RWPE1 (cell line): ENCODE data around the gene NKX1-2.
"Not testable (repeated sequence)": the region's sequence is repeated elsewhere in the genome, so short reads cannot be mapped to it uniquely, and the experiment has no call there.

Experiments used
- CTCF ChIA-PET: fragments of 350-600 bp; sonication (Branson Sonifier 250); formaldehyde crosslinking; extraction: SDS; loops from one replicate; lab custom pipeline; 2021; lab: Yijun Ruan, JAX
- POLR2A ChIA-PET: fragments of 400-600 bp; formaldehyde crosslinking; extraction: SDS; loops from one replicate; lab custom pipeline; 2020; ENCODE audit warnings: antibody characterized with exemption; ENCODE audit not compliant: low non-redundant PET; lab: Yijun Ruan, JAX
- DNase-seq: peaks from one replicate; pipeline ENCODE4 v3.0.0; 2012; ENCODE audit warnings: low spot score
- H3K27ac ChIP-seq: fragments of 450-650 bp; 2 replicates; pipeline ENCODE4 v1.5.1; 2017
- TF ChIP-seq, protein P1 (sequence below): fragments of 450-650 bp; conservative IDR thresholded peaks from 2 replicates; pipeline ENCODE4 v1.5.1; 2017; ENCODE audit warnings: low read depth, mild to moderate bottlenecking

Gene NKX1-2

DNA sequence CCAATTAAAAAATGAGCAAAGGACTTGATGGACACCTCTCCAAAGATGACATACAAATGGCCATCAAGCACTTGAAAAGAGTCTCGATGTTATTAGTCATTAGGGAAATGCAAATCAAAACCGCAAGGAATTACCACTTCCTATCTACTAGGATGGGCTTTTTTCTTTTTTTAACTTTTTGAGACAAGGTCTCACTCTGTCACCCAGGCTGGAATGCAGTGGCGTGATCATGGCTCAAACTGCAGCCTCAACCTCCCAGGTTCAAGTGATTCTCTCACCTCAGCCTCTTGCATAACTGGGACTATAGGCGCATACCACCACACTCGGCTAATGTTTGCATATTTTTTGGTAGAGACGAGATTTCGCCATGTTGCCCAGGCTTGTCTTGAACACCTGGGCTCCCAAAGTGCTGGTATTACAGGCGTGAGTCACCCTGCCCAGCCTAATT lies 13.6 kb downstream of the NKX1-2 start:
- DNase-seq, result peak; percentile 52
- H3K27ac ChIP-seq, result peak overlapping the region; percentile 88
- ChIA-PET POLR2A (no interaction called here), CTCF (no interaction called here)
- TF ChIP-seq, protein P1, sequence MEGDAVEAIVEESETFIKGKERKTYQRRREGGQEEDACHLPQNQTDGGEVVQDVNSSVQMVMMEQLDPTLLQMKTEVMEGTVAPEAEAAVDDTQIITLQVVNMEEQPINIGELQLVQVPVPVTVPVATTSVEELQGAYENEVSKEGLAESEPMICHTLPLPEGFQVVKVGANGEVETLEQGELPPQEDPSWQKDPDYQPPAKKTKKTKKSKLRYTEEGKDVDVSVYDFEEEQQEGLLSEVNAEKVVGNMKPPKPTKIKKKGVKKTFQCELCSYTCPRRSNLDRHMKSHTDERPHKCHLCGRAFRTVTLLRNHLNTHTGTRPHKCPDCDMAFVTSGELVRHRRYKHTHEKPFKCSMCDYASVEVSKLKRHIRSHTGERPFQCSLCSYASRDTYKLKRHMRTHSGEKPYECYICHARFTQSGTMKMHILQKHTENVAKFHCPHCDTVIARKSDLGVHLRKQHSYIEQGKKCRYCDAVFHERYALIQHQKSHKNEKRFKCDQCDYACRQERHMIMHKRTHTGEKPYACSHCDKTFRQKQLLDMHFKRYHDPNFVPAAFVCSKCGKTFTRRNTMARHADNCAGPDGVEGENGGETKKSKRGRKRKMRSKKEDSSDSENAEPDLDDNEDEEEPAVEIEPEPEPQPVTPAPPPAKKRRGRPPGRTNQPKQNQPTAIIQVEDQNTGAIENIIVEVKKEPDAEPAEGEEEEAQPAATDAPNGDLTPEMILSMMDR, result no peak

DNA sequence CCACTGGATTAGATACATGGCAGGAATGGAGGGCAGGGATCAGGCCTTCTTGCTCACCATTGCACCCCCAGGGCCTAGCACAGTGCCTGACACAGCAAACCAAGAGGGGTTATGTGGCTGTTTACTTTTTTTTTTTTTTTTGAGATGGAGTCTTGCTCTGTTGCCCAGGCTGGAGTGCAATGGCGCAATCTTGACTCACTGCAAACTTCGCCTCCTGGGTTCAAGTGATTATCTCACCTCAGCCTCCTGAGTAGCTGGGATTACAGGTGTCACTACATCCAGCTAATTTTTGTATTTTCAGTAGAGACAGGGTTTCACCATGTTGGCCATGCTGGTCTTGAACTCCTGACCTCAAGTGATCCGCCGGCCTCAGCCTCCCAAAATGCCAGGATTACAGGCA lies 14.2 kb downstream of the NKX1-2 start:
- H3K27ac ChIP-seq, result peak overlapping the region; percentile 88
- POLR2A ChIA-PET, DNase-seq, CTCF ChIA-PET: not testable (repeated sequence)

DNA sequence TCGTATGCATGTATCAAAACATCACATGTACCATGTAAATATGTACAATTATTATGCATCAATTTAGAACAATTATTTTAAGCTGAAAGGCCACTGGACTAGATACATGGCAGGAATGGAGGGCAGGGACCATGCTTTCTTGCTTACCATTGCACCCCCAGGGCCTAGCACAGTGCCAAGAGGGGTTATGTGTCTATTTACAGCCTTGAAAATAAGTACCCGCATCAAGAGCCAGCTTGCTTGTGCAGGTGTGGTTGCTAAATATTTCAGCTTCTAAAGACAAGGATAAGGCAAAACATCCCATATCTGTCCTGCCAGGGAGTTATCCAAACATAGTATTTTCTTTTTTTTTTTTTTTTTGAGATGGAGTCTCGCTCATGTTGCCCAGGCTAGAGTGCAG lies 16.4 kb downstream of the NKX1-2 start:
- peak overlapping the region; percentile 46; the same call in 1 of the 2 replicates for H3K27ac ChIP-seq
- POLR2A ChIA-PET, result no interaction called here
- CTCF ChIA-PET, result interaction anchor here (0.6 kb wide), 2 partner anchors 131 to 174 kb away, joined by 3 to 5 read pairs; no protein-coding TSS in a partner anchor
- DNase-seq, result no peak
- TF ChIP-seq, protein P1, result no peak

DNA sequence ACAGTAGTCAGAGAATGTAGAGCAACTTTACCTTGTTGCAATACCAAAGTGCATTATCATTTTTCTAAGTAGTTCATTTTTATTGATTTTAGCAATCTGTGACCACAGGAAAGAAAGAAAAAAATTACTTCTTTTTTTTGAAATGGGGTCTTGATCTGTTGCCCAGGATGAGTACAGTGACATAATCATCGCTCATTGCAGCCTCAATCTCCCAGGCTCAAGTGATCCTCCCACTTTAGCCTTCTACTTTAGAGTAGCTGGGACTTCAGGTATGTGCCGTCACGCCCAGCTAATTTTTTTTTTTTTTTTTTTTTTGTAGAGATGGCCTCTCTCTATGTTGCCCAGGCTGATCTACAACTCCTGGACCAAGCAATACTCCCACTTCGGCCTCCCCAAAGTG lies 19.8 kb downstream of the NKX1-2 start:
- TF ChIP-seq, protein P1, result no peak
- DNase-seq, result no peak
- ChIA-PET CTCF (interaction anchor here (0.7 to 1.0 kb wide), 2 partner anchors 12 to 33 kb away, joined by 3 to 13 read pairs; partner anchors contain the start of gene OAT), POLR2A (no interaction called here)
- no peak overlapping the region for H3K27ac ChIP-seq

DNA sequence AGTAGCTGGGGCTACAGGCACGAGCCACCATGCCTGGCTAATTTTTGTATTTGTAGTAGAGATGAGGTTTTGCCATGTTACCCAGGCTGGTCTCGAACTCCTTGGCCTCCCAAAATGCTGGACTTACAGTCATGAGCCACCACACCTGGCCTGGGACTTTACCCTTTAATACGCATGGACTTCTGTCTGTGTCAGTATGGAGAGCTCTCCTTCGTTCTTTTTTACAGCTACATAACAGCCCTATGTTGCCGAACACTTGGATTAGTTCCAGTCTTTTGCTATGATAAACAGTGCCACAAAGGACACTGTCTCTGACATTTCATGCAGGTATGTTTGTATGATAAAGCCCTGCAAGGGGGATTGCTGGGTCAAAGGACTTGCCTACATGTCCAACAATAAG lies 20.3 kb downstream of the NKX1-2 start:
- DNase-seq, result no peak
- POLR2A ChIA-PET, result no interaction called here
- TF ChIP-seq, protein P1, result no peak
- CTCF ChIA-PET, result interaction anchor here (0.7 to 1.0 kb wide), 2 partner anchors 11 to 32 kb away, joined by 3 to 13 read pairs; partner anchors contain the start of gene OAT
- H3K27ac ChIP-seq, result no peak overlapping the region

DNA sequence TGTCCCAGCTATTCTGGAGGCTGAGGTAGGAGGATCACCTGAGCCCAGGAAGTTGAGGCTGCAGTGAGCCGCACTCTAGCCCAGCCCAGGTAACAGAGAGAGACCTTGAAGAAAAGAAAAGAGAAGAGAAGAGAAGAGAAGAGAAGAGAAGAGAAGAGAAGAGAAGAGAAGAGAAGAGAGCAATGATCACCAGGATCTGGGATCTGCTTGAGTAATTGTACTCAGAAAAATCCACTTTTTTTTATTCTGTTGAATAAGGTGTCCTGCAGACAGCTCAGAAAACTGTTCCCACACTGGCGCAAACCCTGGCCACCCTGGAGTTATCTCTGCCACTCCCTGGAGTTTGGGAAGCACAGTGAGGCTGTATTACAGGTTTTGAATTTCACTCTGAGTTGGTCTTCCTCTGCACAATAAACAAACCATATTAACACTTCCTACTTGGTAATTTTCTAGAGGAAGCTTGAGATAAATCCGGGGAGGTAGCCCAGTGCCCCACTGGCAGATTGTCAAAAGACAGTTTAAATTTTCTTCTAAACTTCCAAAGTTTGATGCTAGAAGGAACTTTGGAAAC lies 21.5 kb downstream of the NKX1-2 start:
- no peak for DNase-seq

More for the DNA sequence above, 21.5 kb downstream of the NKX1-2 start:
- ChIA-PET POLR2A (no interaction called here), CTCF (no interaction called here)
- TF ChIP-seq, protein P1, result no peak
- no peak overlapping the region for H3K27ac ChIP-seq
